ENCODE measurements around the gene CHD1. TPM values are rescaled to one million over a fixed set of nuclear protein-coding genes. Genes with fewer than 3 reads are reported as not detected.
A peak's percentile ranks its signal among the peaks of the same experiment; 100 is the strongest.

The CHD1 gene
- total and polyA plus RNA-seq, 2 of the 4 experiments (the other 2 are of a cell fraction): 12.3 to 33.7 TPM

DNA sequence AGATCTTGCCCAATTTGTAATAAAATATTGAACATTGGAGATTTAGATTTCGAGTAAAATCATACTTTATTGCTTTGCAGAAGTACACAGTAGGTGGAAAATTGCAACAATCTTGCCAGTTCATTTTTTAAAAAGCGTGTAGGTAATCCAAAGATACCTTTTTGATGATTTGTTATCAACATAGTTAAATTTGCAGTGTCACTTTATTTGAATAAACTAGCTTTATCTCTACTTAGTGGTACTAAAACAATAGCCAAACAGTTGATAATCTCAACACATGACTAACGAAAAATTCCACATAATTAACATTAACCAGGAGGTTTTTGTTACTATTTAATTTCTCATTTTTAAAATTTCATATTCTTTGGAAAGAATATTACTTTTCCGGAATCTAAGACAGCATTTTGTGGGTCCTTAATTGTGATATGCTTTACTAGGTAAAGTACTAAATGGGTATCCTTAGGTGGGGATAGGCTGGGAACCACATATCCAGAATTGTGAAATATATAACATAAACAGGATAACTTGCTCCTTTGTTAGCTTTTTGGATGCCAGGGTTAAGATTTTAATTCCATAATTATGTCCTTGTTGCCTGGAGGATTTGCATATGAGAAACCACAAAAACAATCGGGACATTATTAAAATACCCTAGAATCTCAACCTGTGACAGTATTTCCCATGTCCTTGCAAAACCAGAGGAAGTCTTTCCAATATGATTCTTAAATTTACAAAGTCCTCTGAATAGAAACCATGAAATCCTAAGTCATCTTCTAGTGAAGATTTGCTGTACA is 2.4 kb upstream of the CHD1 start:
- Histone ChIP-seq H3K18ac (ENCODE audit: low read depth, low read length) (no peak overlapping the region), H3K9ac (ENCODE audit: low read depth, low read length) (no peak overlapping the region), H2BK15ac (ENCODE audit: low read depth, low read length) (no peak overlapping the region), H3K56ac (ENCODE audit: extremely low read depth, insufficient read depth, low read length) (no peak overlapping the region), H3K4me2 (ENCODE audit: low read depth, low read length) (no peak overlapping the region), H2BK120ac (ENCODE audit: low read depth, low read length) (no peak overlapping the region), H4K91ac (ENCODE audit: insufficient read depth, low read depth, low read length) (no peak overlapping the region), H3K14ac (replicated peaks; ENCODE audit: low read depth, low read length) (no peak overlapping the region), H4K8ac (ENCODE audit: low read depth in 2 of 2, low read length in 2 of 2) (no peak overlapping the region), H4K20me1 (ENCODE audit: insufficient read depth, low read length) (peaks cover 26% of the 10 kb centered on the region), H3K4me3 (ENCODE audit: insufficient read depth, low read depth, low read length) (no peak overlapping the region), H2AFZ (replicated peaks; ENCODE audit: low read length, poor library complexity) (no peak overlapping the region), H2BK5ac (ENCODE audit: low read depth, low read length, poor library complexity, severe bottlenecking) (no peak overlapping the region), H3K79me1 (ENCODE audit: low read depth in 1 of 2, low read length in 2 of 2) (peaks cover 7 to 38% of the 10 kb centered on the region in 2 experiments; a peak in 2 of 4 replicates), H3K4me1 (ENCODE audit: control insufficient read depth, insufficient read depth, low read length) (no peaks in the 10 kb centered on the region), H4K5ac (ENCODE audit: low read depth, low read length) (no peak overlapping the region), H3K9me1 (ENCODE audit: insufficient read depth, low read length) (no peaks in the 10 kb centered on the region; the same call in 1 of the 2 replicates), H2AK9ac (replicated peaks; ENCODE audit: low read depth, low read length, poor library complexity) (no peak overlapping the region), H3K27ac (ENCODE audit: insufficient read depth, low read length) (no peak overlapping the region), H2BK20ac (ENCODE audit: low read depth, low read length) (no peak overlapping the region), H3K27me3 (ENCODE audit: control insufficient read depth, insufficient read depth, low read length) (no peaks in the 10 kb centered on the region), H2AK5ac (ENCODE audit: low read depth, low read length) (no peak overlapping the region), H3K23ac (ENCODE audit: low read depth, low read length) (no peak overlapping the region), H3K36me3 (ENCODE audit: control insufficient read depth, insufficient read depth, low read length) (no peaks in the 10 kb centered on the region), H3K9me3 (ENCODE audit: control insufficient read depth, insufficient read depth, low read length) (no peaks in the 10 kb centered on the region), H3K4ac (ENCODE audit: low read depth, low read length) (no peak overlapping the region)
- ChIA-PET CTCF (no interaction called here), POLR2A (ENCODE audit: unreplicated experiment) (no interaction called here)
- TF ChIP-seq RFX5 (IDR thresholded peaks at IDR 0.05; ENCODE audit: low read depth, low read length) (no peak), CEBPB (IDR thresholded peaks at IDR 0.05; ENCODE audit: low read depth, low read length) (peak; percentile 36)
- no peak for ATAC-seq (ENCODE audit: low read depth)
- BruUV-seq (replicated peaks): no TSS peak
- no peak for DNase-seq
- in situ Hi-C loops (cut with MboI; ENCODE audit: low sequenced_read_pairs): no loop called here
- WGBS, 2 experiments (ENCODE audit: extremely low coverage in 2 of 2, insufficient read length in 1 of 2): no CpG with 5 or more reads among the region's 5 CpGs
- dilution Hi-C loops (cut with HindIII; ENCODE audit: low sequenced_read_pairs, unreplicated experiment): no loop called here
- intact Hi-C loops (cut with micrococcal nuclease): loop anchor here (2.0 kb wide), 1 partner anchor 92 kb away; no protein-coding TSS in a partner anchor

Measured in IMR-90 (cell line).